ENCODE measurements around the gene RFESD.

GRCh38 chr5:95669985-95670384, 23.4 kb downstream of the RFESD start:
- TF ChIP-seq CTCF (conservative IDR thresholded peaks at IDR 0.05 in 1 of 2, IDR thresholded peaks at IDR 0.05 in 1 of 2; ENCODE audit: extremely low read depth in 1 of 2, insufficient read depth in 1 of 2, low read depth in 1 of 2, low read length in 2 of 2) = no peak
- TF ChIP-seq EZH2 (IDR thresholded peaks at IDR 0.05; ENCODE audit: borderline replicate concordance, low read length) = no peak

Measured in mammary epithelial cell (primary cell).